ENCODE results near the gene MYCBP2.
"Not testable (repeated sequence)": the region's sequence is repeated elsewhere in the genome, so short reads cannot be mapped to it uniquely, and the experiment has no call there.

MYCBP2 gene

DNA sequence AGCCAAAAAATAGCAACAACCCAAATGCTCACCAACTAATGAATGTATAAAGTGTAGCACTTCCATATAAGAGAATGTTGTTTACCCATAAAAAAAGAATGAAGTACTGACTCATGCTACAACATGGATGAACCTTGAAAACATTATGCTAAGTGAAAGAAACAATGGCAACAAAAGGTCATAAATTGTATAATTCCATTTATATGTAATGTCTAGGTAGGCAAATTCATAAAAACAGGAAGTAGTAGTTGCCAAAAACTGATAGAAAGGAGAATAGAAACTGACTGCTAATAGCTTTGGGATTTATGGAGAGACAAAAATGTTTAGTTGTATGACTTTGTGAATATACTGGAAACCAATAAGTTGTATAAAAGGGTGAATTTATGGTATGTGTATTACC lies 21.6 kb downstream of the MYCBP2 start:
- Histone ChIP-seq H3K9me3 (replicated peaks in 1 of 11) (peaks cover 0 to 27% (median 6%) of the 10 kb centered on the region in 11 experiments; a peak in 9 of 22 replicates), H3K36me3 (peaks cover 0 to 33% (median 18%) of the 10 kb centered on the region in 11 experiments; a peak in 8 of 22 replicates), H3K27ac (peak overlapping the region in 2 of 11 experiments; percentile 57 to 73; a peak in 4 of 22 replicates), H3K4me3 (no peak overlapping the region), H3K9ac (no peak overlapping the region), H3K4me1 (peaks cover 15 to 80% (median 34%) of the 10 kb centered on the region in 10 experiments), H3K4me2 (peak overlapping the region in 4 of 11 experiments; percentile 46 to 70 (median 58); a peak in 7 of 22 replicates), H4K20me1 (peaks cover 39 to 98% (median 75%) of the 10 kb centered on the region in 11 experiments; a peak in 19 of 22 replicates), H3K27me3 (no peaks in the 10 kb centered on the region)
- no peak for TF ChIP-seq Cebpa-rat (IDR thresholded peaks at IDR 0.05)

DNA sequence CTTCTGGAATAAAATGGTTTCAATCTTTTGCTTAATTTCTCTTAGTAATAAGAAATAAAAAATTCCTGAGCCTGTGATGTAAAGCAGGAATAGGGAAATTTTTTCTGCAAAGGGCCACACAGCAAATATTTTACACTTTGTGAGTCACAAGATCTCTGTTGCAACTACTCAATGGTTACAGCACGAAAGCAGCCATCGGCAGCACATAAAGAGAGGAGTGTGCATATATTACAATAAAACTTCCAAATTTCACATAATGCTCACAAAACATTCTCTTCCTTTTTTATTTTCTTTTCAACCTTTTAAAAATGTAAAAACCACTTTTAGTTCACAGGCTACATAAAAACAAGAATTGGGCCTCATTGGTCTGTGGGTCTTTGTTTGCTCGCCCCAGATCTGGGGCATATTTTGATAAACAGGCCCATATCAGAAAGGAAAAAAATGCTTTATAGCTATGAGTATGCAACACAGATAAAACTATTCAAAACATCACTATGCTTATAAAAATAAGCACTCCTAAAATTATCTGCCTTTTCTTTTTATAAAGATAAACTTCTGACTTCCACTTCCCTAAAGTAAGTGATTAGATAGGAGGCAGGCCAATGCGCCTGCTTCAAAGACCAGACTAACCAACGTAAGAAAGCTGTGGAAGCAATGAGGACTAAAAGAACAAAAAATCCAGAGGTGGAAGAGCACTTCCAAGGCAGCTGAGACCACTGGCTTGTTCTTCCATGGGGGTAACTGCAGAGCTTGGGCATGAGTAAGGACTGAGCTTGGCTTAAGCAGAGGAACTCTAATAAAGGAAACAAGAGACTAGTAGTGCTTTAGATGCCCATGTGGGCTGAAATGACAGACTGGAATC lies 26.5 kb downstream of the MYCBP2 start:
- Histone ChIP-seq H3K27ac (peak overlapping the region in 9 of 11 experiments; percentile 1 to 66 (median 21); a peak in 9 of 22 replicates), H3K9me3 (replicated peaks in 1 of 11) (peaks cover 0 to 25% (median 6%) of the 10 kb centered on the region in 11 experiments; a peak in 9 of 22 replicates), H3K4me1 (peaks cover 18 to 74% (median 36%) of the 10 kb centered on the region in 10 experiments), H3K4me3 (no peak overlapping the region), H4K20me1 (peaks cover 25 to 95% (median 64%) of the 10 kb centered on the region in 11 experiments; a peak in 19 of 22 replicates), H3K27me3 (no peaks in the 10 kb centered on the region), H3K36me3 (peaks cover 8 to 45% (median 17%) of the 10 kb centered on the region in 11 experiments), H3K4me2 (peak overlapping the region in 10 of 11 experiments; percentile 10 to 85 (median 40); a peak in 16 of 22 replicates), H3K9ac (peak overlapping the region in 4 of 11 experiments; percentile 7 to 52 (median 24); a peak in 8 of 22 replicates)
- no peak for TF ChIP-seq Cebpa-rat (IDR thresholded peaks at IDR 0.05)

DNA sequence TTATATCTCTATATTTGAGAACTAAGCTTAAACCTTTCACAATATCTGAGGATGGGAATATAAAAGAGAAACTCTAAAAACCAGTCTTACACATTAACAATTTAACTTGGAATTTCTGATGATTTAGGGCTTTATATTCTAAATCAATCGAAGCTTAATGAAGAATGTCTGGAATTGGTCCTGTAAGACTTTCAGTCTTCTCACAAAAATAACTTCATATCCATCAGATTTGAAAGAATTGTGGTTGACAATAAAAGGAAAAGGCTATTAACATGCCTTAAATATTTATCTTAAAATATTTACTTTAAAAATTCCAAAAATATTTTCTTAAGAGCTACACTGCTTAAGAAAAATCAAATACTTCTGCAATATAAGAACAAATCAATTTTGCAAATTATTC lies 27.3 kb downstream of the MYCBP2 start:
- H3K27me3 ChIP-seq, result no peaks in the 10 kb centered on the region
- H3K27ac ChIP-seq, result no peak overlapping the region
- H3K9ac ChIP-seq, result no peak overlapping the region
- peaks cover 18 to 66% (median 34%) of the 10 kb centered on the region in 10 experiments for H3K4me1 ChIP-seq
- no peak for TF ChIP-seq Cebpa-rat (IDR thresholded peaks at IDR 0.05)
- H3K4me3 ChIP-seq, result no peak overlapping the region
- H3K36me3 ChIP-seq, result peaks cover 17 to 53% (median 25%) of the 10 kb centered on the region in 11 experiments
- peak overlapping the region in 2 of 11 experiments; percentile 76 to 85; a peak in 3 of 22 replicates for H3K4me2 ChIP-seq
- peaks cover 25 to 87% (median 64%) of the 10 kb centered on the region in 11 experiments; a peak in 19 of 22 replicates for H4K20me1 ChIP-seq
- peaks cover 0 to 18% (median 6%) of the 10 kb centered on the region in 11 experiments; a peak in 9 of 22 replicates for H3K9me3 ChIP-seq (replicated peaks in 1 of 11)

DNA sequence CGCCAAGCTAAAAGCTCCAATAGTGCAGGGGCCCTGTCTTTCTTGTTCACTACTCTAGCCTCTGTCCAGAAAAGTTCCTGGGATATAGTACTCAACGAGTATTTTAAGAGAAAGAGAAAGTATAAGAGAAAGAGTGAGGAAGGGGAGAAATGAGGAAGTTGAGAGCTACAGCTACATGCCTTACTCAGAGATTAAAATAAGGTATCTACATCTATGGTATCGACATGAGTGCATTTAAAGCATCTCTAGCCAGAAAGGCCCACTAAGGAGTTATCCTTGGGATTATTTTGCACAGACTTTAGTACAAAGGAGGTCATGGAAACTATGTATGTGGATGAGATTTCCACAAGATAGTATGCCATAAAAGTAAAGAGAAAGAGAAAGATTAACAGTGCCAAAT lies 28.5 kb downstream of the MYCBP2 start:
- H3K4me1 ChIP-seq, result peaks cover 18 to 59% (median 34%) of the 10 kb centered on the region in 10 experiments

DNA sequence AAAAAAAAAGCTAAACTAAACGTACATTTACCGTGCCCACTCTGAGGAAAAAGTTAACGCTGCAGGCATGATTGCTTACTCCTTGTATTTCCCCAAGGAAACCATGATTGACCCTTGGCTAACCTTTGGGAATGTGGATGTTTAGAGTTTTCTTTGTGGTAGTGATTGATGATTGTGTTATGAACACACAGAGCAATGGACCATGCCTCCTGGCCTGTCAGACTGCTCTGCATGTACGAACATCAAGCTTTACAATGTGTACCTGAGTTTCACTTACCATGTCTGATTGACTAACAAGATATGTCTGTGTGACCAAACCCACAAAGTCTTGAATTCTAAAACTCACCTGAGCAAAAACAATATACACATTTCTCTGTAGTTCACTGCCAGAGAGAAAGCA lies 35.1 kb downstream of the MYCBP2 start:
- H3K27ac ChIP-seq, result no peak overlapping the region
- H3K4me2 ChIP-seq, result no peak overlapping the region
- H3K4me3 ChIP-seq, result no peak overlapping the region
- peaks cover 0 to 44% (median 24%) of the 10 kb centered on the region in 11 experiments; a peak in 20 of 22 replicates for H3K9me3 ChIP-seq (replicated peaks in 1 of 11)
- H3K27me3 ChIP-seq, result no peaks in the 10 kb centered on the region
- peaks cover 0 to 27% (median 2%) of the 10 kb centered on the region in 11 experiments; a peak in 10 of 22 replicates for H4K20me1 ChIP-seq
- peaks cover 0 to 8% (median 0%) of the 10 kb centered on the region in 10 experiments; a peak in 6 of 20 replicates for H3K4me1 ChIP-seq
- TF ChIP-seq Cebpa-rat (IDR thresholded peaks at IDR 0.05), result no peak
- peaks cover 79 to 96% (median 91%) of the 10 kb centered on the region in 11 experiments for H3K36me3 ChIP-seq
- no peak overlapping the region for H3K9ac ChIP-seq

More for the DNA sequence above, 28.5 kb downstream of the MYCBP2 start:
- peak overlapping the region; percentile 3 to 76 (median 56); a peak in 18 of 22 replicates for H3K4me2 ChIP-seq
- peak overlapping the region in 1 of 11 experiments; percentile 4; a peak in 1 of 22 replicates for H3K9ac ChIP-seq
- TF ChIP-seq Cebpa-rat (IDR thresholded peaks at IDR 0.05), result no peak
- H3K27me3 ChIP-seq, result no peaks in the 10 kb centered on the region
- peaks cover 25 to 75% (median 56%) of the 10 kb centered on the region in 11 experiments; a peak in 19 of 22 replicates for H4K20me1 ChIP-seq
- peak overlapping the region in 4 of 11 experiments; percentile 20 to 39 (median 25); a peak in 3 of 22 replicates for H3K27ac ChIP-seq
- peaks cover 25 to 52% (median 28%) of the 10 kb centered on the region in 11 experiments for H3K36me3 ChIP-seq
- no peak overlapping the region for H3K4me3 ChIP-seq
- peaks cover 0 to 11% (median 5%) of the 10 kb centered on the region in 11 experiments; a peak in 6 of 22 replicates for H3K9me3 ChIP-seq (replicated peaks in 1 of 11)

DNA sequence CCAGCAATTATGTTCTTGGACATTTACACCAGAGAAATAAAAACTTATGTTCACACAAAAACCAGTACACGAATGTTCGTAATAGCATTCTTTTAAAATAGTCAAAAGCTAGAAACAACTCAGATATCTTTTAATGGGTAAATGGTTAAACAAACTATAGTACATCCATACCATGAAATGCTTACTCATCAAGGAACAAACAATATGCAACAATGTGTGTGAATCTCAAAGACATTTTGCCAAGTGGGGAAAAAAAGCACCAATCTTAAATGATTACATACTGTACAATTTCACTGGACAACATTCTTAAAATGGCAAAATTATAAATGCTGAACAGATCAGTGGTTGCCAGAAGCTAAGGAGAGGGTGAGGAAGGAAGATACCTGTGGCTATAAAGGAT lies 36.6 kb downstream of the MYCBP2 start:
- Histone ChIP-seq H3K9ac (no peak overlapping the region), H4K20me1 (peaks cover 0 to 18% (median 0%) of the 10 kb centered on the region in 11 experiments; a peak in 6 of 22 replicates), H3K27me3 (no peaks in the 10 kb centered on the region), H3K36me3 (peaks cover 76 to 93% (median 89%) of the 10 kb centered on the region in 11 experiments), H3K9me3 (replicated peaks in 1 of 11) (peaks cover 0 to 44% (median 24%) of the 10 kb centered on the region in 11 experiments; a peak in 20 of 22 replicates), H3K4me3 (no peak overlapping the region), H3K27ac (no peak overlapping the region), H3K4me1 (no peaks in the 10 kb centered on the region), H3K4me2 (no peak overlapping the region)
- TF ChIP-seq Cebpa-rat (IDR thresholded peaks at IDR 0.05), result no peak

DNA sequence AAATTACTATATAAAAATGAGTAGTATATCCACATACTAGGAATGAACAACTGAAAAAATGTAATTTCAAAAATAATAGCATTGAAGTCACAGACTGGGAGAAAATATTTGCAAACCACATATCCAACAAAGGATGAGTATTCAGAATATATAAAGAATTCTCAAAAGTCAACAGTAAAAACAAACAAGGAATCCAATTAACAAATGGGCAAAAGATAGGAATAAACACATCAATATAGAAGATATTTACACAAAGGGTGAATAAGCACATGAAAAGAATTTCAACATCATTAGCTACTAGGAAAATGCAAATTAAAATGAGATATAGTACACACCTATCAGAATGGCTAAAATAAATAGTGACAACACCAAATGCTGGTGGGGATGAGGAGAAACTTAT lies 37.0 kb downstream of the MYCBP2 start:
- Histone ChIP-seq H3K4me3 (no peak overlapping the region), H3K4me2 (no peak overlapping the region), H3K27ac (no peak overlapping the region), H3K27me3 (no peaks in the 10 kb centered on the region), H3K9me3 (replicated peaks in 1 of 11) (peaks cover 0 to 44% (median 24%) of the 10 kb centered on the region in 11 experiments; a peak in 20 of 22 replicates), H3K4me1 (no peaks in the 10 kb centered on the region), H4K20me1 (peaks cover 0 to 18% (median 0%) of the 10 kb centered on the region in 11 experiments; a peak in 6 of 22 replicates), H3K36me3 (peaks cover 74 to 93% (median 88%) of the 10 kb centered on the region in 11 experiments), H3K9ac (no peak overlapping the region)
- no peak for TF ChIP-seq Cebpa-rat (IDR thresholded peaks at IDR 0.05)

DNA sequence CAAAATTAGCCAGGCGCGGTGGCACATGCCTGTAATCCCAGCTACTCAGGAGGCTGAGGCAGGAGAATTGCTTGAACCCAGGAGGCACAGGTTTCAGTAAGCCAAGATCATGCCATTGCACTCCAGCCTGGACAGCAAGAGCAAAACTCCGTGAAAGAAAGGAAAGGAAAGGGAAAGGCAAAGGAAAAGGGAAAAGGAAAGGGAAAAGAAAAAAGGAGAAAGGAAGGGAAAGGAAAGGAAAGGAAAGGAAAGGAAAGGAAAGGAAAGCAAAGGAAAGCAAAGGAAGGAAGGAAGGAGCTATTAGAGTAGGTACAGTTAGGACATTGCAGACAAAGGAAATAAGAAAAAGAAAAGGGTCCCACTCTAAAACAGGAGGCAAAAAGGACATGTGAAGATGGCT lies 41.3 kb downstream of the MYCBP2 start:
- Histone ChIP-seq H3K36me3 (peaks cover 63 to 93% (median 84%) of the 10 kb centered on the region in 11 experiments), H3K9me3 (replicated peaks in 1 of 11) (peaks cover 0 to 13% (median 0%) of the 10 kb centered on the region in 11 experiments; a peak in 5 of 22 replicates), H4K20me1 (peaks cover 0 to 18% (median 0%) of the 10 kb centered on the region in 11 experiments; a peak in 6 of 22 replicates)
- H3K4me3 ChIP-seq, H3K4me2 ChIP-seq, H3K4me1 ChIP-seq, H3K9ac ChIP-seq, H3K27ac ChIP-seq, H3K27me3 ChIP-seq: not testable (repeated sequence)
